K562 (cell line): ENCODE data around the gene MYO1H.

Experiments
- CHD2 ChIP-seq: IDR thresholded peaks from 2 replicates; pipeline ENCODE4 v1.6.1; 2011; ENCODE audit warnings: low read depth, low read length
- CREM ChIP-seq: IDR thresholded peaks from 2 replicates; pipeline ENCODE4 v1.6.1; 2014; ENCODE audit warnings: antibody characterized with exemption, low read depth
- CUX1 ChIP-seq: fragments of 200-800 bp; sonication (Bioruptor generic); IDR thresholded peaks from 2 replicates; pipeline ENCODE4 v1.6.1; 2016; ENCODE audit warnings: missing genetic modification characterization, missing compliant biosample characterization
- KDM1A ChIP-seq, 2 experiments: fragments of 450-650 bp; IDR thresholded peaks; 2 replicates each; pipeline ENCODE4 v1.6.1; 2016; ENCODE audit warnings: mild to moderate bottlenecking in 2 of 2
- MNT ChIP-seq, 2 experiments: fragments of 450-650 bp; conservative IDR thresholded peaks; 2 replicates each; pipeline ENCODE4 v1.6.1; 2017; ENCODE audit warnings: mild to moderate bottlenecking in 2 of 2, moderate library complexity in 2 of 2
- POLR2A ChIP-seq: fragments of 450-650 bp; conservative IDR thresholded peaks from 2 replicates; pipeline ENCODE4 v1.6.1; 2016
- STAT5B ChIP-seq: fragments of 250-450 bp; sonication (Bioruptor Pico); IDR thresholded peaks from 2 replicates; pipeline ENCODE4 v1.8.0; 2021; ENCODE audit warnings: mild to moderate bottlenecking, inconsistent platforms
- TGIF2 ChIP-seq: sonication (generic); formaldehyde crosslinking; IDR thresholded peaks from 2 replicates; pipeline ENCODE4 v1.8.1; 2022; ENCODE audit warnings: mild to moderate bottlenecking, missing genetic modification reagents, moderate library complexity
- ZNF512 ChIP-seq: IDR thresholded peaks from 2 replicates; pipeline ENCODE4 v1.6.1; 2016; ENCODE audit warnings: missing genetic modification characterization, missing compliant biosample characterization

- TF ChIP-seq KDM1A (IDR thresholded peaks at IDR 0.05) (no peak), MNT (conservative IDR thresholded peaks at IDR 0.05) (no peak), CREM (no peak), POLR2A (no peak), ZNF512 (no peak), TGIF2 (CRISPR knock-in tag) (no peak), CHD2 (no peak), STAT5B (CRISPR knock-in tag) (no peak), CUX1 (CRISPR knock-in tag) (no peak)
Measured at GRCh38 chr12:109299849-109300248, 47.9 kb upstream of the MYO1H start.
